Hepatocyte (in vitro differentiated cells): ENCODE measurements around the gene C11orf91. TPM values are rescaled to one million over a fixed set of nuclear protein-coding genes. Genes with fewer than 3 reads are reported as not detected.

Experiments
- DNase-seq: peaks from one replicate; pipeline ENCODE4 v3.0.0-alpha.2; 2016; ENCODE audit warnings: low spot score
- H2AFZ ChIP-seq: fragments of 200-600 bp; sonication (generic); 2 replicates; pipeline ENCODE4 v1.6.0; 2016; ENCODE audit warnings: antibody characterized with exemption, mild to moderate bottlenecking
- H3K27ac ChIP-seq: fragments of 200-600 bp; sonication (generic); 2 replicates; pipeline ENCODE4 v1.5.1; 2016; ENCODE audit warnings: mild to moderate bottlenecking
- H3K27me3 ChIP-seq: fragments of 200-600 bp; sonication (generic); 2 replicates; pipeline ENCODE4 v1.6.1; 2016
- H3K36me3 ChIP-seq: fragments of 200-600 bp; sonication (generic); replicated peaks from 2 replicates; pipeline ENCODE4 v1.5.1; 2016; ENCODE audit warnings: low read depth; ENCODE audit not compliant: insufficient read depth
- H3K4me1 ChIP-seq: fragments of 200-600 bp; sonication (generic); 2 replicates; pipeline ENCODE4 v1.5.1; 2016; ENCODE audit warnings: mild to moderate bottlenecking, moderate library complexity; ENCODE audit not compliant: insufficient read depth
- H3K4me2 ChIP-seq: fragments of 200-600 bp; sonication (generic); 2 replicates; pipeline ENCODE4 v1.6.0; 2016
- H3K4me3 ChIP-seq: fragments of 200-600 bp; sonication (generic); 2 replicates; pipeline ENCODE4 v1.5.1; 2016; ENCODE audit warnings: mild to moderate bottlenecking
- H3K79me2 ChIP-seq: fragments of 200-600 bp; sonication (generic); 2 replicates; pipeline ENCODE4 v1.6.0; 2017; ENCODE audit warnings: mild to moderate bottlenecking
- H3K9me2 ChIP-seq: fragments of 200-600 bp; sonication (generic); replicated peaks from 2 replicates; pipeline ENCODE4 v1.6.0; 2017; ENCODE audit warnings: mild to moderate bottlenecking; ENCODE audit not compliant: insufficient read depth
- H3K9me3 ChIP-seq: fragments of 200-600 bp; sonication (generic); 2 replicates; pipeline ENCODE4 v1.5.1; 2016; ENCODE audit warnings: low read depth, mild to moderate bottlenecking
- H4K20me1 ChIP-seq: fragments of 200-600 bp; sonication (generic); 2 replicates; pipeline ENCODE4 v1.6.0; 2016; ENCODE audit warnings: mild to moderate bottlenecking; ENCODE audit not compliant: insufficient read depth, poor library complexity, severe bottlenecking
- EZH2 ChIP-seq: fragments of 200-600 bp; sonication (generic); IDR thresholded peaks from 2 replicates; pipeline ENCODE4 v1.6.1; 2016; ENCODE audit warnings: antibody characterized with exemption, mild to moderate bottlenecking, borderline replicate concordance
- EZH2phosphoT487 ChIP-seq: fragments of 200-600 bp; sonication (generic); IDR thresholded peaks from one replicate; pipeline ENCODE4 v1.6.1; 2018; ENCODE audit warnings: antibody characterized with exemption, mild to moderate bottlenecking, low read depth, moderate library complexity; ENCODE audit not compliant: unreplicated experiment, severe bottlenecking
- WGBS: methylation state at CpG from one replicate; pipeline ENCODE4 v1.1.6; 2016; ENCODE audit warnings: low lambda C conversion rate; ENCODE audit errors: missing lambda C conversion rate; 5-methylcytosine and 5-hydroxymethylcytosine counted together
- polyA plus RNA-seq: library from polyadenylated mRNA; unstranded; fragments of >200 nt; fragmentation: Nextera tagmentation; extraction: Ambion mirVana; gene quantifications from 2 replicates; pipeline ENCODE4 v1.2.1, GENCODE V29; 2016
- total RNA-seq: library from RNA; depleted of rRNA; stranded (reverse); fragments of >200 nt; gene quantifications from 2 replicates; pipeline ENCODE4 v1.2.3, GENCODE V29; 2014
- TF ChIP-seq, protein P1 (sequence below): fragments of 200-600 bp; sonication (generic); IDR thresholded peaks from 2 replicates; pipeline ENCODE4 v1.5.1; 2016; ENCODE audit warnings: antibody characterized with exemption, mild to moderate bottlenecking; ENCODE audit not compliant: poor library complexity

The C11orf91 gene
- total and polyA plus RNA-seq, 2 experiments from 2014 or later, result not detected

DNA sequence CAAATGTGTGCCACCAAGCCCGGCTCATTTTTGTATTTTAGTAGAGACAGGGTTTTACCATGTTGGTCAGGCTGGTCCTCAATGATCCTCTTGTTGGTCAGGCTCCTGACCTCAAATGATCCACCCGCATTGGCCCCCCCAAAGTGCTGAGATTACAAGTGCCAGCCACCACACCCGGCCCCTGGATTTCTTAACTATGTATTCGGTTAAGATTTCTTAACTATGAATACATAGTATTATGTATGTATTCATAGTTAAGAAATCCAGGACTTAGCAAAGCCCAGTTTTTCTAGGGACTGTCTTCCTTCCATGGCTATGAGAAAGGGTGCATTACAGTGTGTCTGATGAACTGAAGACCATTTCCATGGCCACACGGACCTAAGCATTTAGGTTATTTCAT, 1.7 kb downstream of the C11orf91 start:
- Histone ChIP-seq H3K4me2 (no peak overlapping the region), H3K36me3 (no peaks in the 10 kb centered on the region), H2AFZ (no peak overlapping the region), H3K9me3 (no peaks in the 10 kb centered on the region), H3K4me1 (peaks cover 34% of the 10 kb centered on the region), H3K27ac (no peak overlapping the region), H3K79me2 (no peaks in the 10 kb centered on the region), H4K20me1 (no peaks in the 10 kb centered on the region), H3K4me3 (no peak overlapping the region), H3K27me3 (no peaks in the 10 kb centered on the region), H3K9me2 (no peaks in the 10 kb centered on the region)
- TF ChIP-seq EZH2phosphoT487 (no peak), EZH2 (no peak)
- TF ChIP-seq, protein P1, sequence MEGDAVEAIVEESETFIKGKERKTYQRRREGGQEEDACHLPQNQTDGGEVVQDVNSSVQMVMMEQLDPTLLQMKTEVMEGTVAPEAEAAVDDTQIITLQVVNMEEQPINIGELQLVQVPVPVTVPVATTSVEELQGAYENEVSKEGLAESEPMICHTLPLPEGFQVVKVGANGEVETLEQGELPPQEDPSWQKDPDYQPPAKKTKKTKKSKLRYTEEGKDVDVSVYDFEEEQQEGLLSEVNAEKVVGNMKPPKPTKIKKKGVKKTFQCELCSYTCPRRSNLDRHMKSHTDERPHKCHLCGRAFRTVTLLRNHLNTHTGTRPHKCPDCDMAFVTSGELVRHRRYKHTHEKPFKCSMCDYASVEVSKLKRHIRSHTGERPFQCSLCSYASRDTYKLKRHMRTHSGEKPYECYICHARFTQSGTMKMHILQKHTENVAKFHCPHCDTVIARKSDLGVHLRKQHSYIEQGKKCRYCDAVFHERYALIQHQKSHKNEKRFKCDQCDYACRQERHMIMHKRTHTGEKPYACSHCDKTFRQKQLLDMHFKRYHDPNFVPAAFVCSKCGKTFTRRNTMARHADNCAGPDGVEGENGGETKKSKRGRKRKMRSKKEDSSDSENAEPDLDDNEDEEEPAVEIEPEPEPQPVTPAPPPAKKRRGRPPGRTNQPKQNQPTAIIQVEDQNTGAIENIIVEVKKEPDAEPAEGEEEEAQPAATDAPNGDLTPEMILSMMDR, result no peak
- DNase-seq, result no peak
- 93% methylated on average over 5 of the region's 5 CpGs for WGBS

DNA sequence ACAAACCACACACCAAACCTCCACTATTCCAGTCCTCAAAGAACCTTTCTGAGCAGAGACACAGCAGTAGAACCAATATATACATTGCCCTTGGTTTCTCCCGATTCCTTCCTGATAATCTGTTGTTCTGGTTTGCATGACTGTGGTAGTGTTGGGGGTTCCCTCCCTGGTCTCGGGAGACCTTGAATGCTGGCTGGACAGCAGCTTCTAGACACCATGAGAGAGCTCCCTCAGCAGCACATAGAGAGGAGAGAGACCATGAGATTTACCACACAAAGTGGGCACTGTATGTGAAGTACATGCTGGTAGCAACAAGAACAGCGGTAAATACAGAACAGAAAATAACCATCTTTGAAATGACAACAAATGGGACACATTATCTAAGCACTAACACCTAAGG, 2.6 kb downstream of the C11orf91 start:
- no peaks in the 10 kb centered on the region for H3K36me3 ChIP-seq
- no peak overlapping the region for H3K4me2 ChIP-seq
- DNase-seq, result no peak
- H3K9me2 ChIP-seq, result no peaks in the 10 kb centered on the region
- no peaks in the 10 kb centered on the region for H3K9me3 ChIP-seq
- H3K27ac ChIP-seq, result peak overlapping the region; percentile 0
- peaks cover 34% of the 10 kb centered on the region for H3K4me1 ChIP-seq
- 71% methylated on average over 3 of the region's 3 CpGs for WGBS
- H3K27me3 ChIP-seq, result no peaks in the 10 kb centered on the region
- no peaks in the 10 kb centered on the region for H4K20me1 ChIP-seq
- no peak overlapping the region for H3K4me3 ChIP-seq
- no peak overlapping the region for H2AFZ ChIP-seq
- H3K79me2 ChIP-seq, result no peaks in the 10 kb centered on the region
- TF ChIP-seq EZH2phosphoT487 (no peak), EZH2 (no peak)
- TF ChIP-seq, protein P1, result no peak

DNA sequence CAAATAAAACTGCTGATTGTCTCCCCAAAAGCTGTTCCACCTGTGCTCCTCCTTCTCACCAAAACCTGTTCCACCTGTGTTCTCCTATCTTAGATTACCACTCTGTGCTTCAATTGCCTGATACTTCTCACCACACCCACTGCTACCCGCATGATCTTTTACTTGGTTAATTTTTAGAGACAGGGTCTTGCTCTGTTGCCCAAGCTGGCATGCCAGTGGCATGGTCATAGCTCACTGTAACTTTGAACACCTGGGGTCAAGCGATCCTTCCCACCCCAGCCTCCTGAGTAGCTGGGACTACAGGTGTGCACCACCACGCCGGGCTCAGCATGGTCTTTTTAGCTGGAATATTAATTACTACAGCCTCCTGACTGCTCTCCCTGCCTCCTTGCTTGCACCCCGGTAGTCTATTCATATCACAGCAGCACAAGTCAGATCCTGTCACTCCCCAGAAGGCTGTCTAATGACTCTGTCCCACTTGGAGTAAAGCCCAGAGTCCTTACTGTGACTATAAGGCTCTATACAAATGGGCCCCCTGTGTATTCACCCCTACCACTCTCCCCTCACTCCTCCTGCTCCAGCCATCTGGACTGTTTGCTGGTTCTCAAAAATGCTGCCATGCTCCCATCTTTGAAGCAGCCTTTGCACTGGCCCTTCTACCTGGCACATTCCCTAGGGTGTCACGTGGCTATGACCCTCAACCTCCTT, 3.5 kb downstream of the C11orf91 start:
- H3K4me3 ChIP-seq, result no peak overlapping the region
- 97% methylated on average over 6 of the region's 6 CpGs for WGBS
- H3K36me3 ChIP-seq, result no peaks in the 10 kb centered on the region
- H3K9me3 ChIP-seq, result no peaks in the 10 kb centered on the region
- no peaks in the 10 kb centered on the region for H3K79me2 ChIP-seq
- H3K27me3 ChIP-seq, result no peaks in the 10 kb centered on the region
- H3K4me2 ChIP-seq, result no peak overlapping the region
- H3K4me1 ChIP-seq, result peaks cover 34% of the 10 kb centered on the region
- TF ChIP-seq EZH2phosphoT487 (no peak), EZH2 (no peak)
- TF ChIP-seq, protein P1, result no peak
- no peak for DNase-seq
- no peak overlapping the region for H3K27ac ChIP-seq
- no peak overlapping the region for H2AFZ ChIP-seq
- no peaks in the 10 kb centered on the region for H3K9me2 ChIP-seq
- H4K20me1 ChIP-seq, result no peaks in the 10 kb centered on the region
